VCaP (cell line): Measurements from ENCODE around the gene ACAP2.
"Not testable (repeated sequence)": the region's sequence is repeated elsewhere in the genome, so short reads cannot be mapped to it uniquely, and the experiment has no call there.

Source experiments
- H3K27ac ChIP-seq: fragments of 450-650 bp; 2 replicates; pipeline ENCODE4 v1.5.1; 2017
- CTCF ChIP-seq: fragments of 450-650 bp; conservative IDR thresholded peaks from 2 replicates; pipeline ENCODE4 v1.5.1; 2017; ENCODE audit warnings: mild to moderate bottlenecking, moderate library complexity

Gene ACAP2

GRCh38 chr3:195238586-195239118 lies 204.2 kb downstream of the ACAP2 start:
- no peak for TF ChIP-seq CTCF
- H3K27ac ChIP-seq = no peak overlapping the region

GRCh38 chr3:195238081-195238571 lies 204.7 kb downstream of the ACAP2 start:
- no peak for TF ChIP-seq CTCF
- no peak overlapping the region for H3K27ac ChIP-seq

GRCh38 chr3:195236801-195237570 lies 205.8 kb downstream of the ACAP2 start:
- no peak overlapping the region for H3K27ac ChIP-seq
- no peak for TF ChIP-seq CTCF

- H3K27ac ChIP-seq = no peak overlapping the region
Measured at GRCh38 chr3:195236076-195236798, 206.6 kb downstream of the ACAP2 start.

GRCh38 chr3:195230244-195230643 lies 212.6 kb downstream of the ACAP2 start:
- no peak for TF ChIP-seq CTCF
- no peak overlapping the region for H3K27ac ChIP-seq

More at GRCh38 chr3:195236076-195236798, 206.6 kb downstream of the ACAP2 start:
- TF ChIP-seq CTCF = no peak

GRCh38 chr3:195228886-195229285 lies 213.9 kb downstream of the ACAP2 start:
- not testable (repeated sequence) for H3K27ac ChIP-seq

GRCh38 chr3:195227871-195228270 lies 214.9 kb downstream of the ACAP2 start:
- TF ChIP-seq CTCF = no peak
- no peak overlapping the region for H3K27ac ChIP-seq
